Mesenteric fat pad (tissue), 1 donor: ENCODE measurements around the gene TRAF3. TPM values are rescaled to one million over a fixed set of nuclear protein-coding genes. Genes with fewer than 3 reads are reported as not detected.
"Not testable (repeated sequence)": the region's sequence is repeated elsewhere in the genome, so short reads cannot be mapped to it uniquely, and the experiment has no call there.

Source experiments
- DNase-seq: peaks from one replicate; pipeline ENCODE4 v3.0.0-alpha.2; 2020; ENCODE audit warnings: low spot score
- total RNA-seq: library from RNA; stranded (reverse); fragmentation: NEBNext Ultra II Directional; extraction: Animal tissue kit (Norgen Biotek cat#: 25700); gene quantifications from one replicate; pipeline ENCODE4 v1.2.1, GENCODE V29; 2021
- donor health status: DM: yes; HTN: yes; CAD: no.

Gene TRAF3
- total RNA-seq, 1 donor from 2014 or later, result 33.3 TPM

DNA sequence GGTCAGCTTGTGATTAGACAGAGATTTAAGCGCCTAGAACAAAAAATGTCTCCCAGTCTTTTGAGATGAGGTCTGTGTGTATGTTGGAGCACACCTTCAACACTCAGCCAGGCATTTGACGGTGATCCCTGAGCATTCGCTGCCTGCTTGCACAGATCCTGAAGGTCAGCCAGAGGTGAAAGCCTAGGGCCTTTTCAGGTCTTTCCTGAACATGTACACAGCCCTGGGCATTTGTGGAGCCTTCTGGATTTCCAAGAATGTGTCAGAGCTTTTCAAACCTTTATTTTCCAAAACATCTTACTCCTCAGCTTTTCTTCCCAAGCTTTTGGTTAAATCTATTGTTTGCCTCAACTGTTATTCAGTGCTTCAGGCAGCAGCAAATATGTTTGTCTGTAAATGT, 86.1 kb downstream of the TRAF3 start:
- DNase-seq, result peak; percentile 16

DNA sequence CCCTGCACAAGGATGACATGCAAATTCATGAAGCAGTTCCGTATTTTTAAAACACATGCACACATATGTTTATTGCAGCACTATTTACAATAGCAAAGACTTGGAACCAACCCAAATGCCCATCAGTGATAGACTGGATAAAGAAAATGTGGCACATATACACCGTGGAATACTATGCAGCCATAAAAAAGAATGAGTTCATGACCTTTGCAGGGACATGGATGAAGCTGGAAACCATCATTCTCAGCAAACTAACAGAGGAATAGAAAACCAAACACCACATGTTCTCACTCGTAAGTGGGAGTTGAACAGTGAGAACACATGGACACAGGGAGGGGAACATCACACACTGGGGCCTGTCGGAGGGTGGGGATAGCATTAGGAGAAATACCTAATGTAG, 88.7 kb downstream of the TRAF3 start:
- peak; percentile 39 for DNase-seq

DNA sequence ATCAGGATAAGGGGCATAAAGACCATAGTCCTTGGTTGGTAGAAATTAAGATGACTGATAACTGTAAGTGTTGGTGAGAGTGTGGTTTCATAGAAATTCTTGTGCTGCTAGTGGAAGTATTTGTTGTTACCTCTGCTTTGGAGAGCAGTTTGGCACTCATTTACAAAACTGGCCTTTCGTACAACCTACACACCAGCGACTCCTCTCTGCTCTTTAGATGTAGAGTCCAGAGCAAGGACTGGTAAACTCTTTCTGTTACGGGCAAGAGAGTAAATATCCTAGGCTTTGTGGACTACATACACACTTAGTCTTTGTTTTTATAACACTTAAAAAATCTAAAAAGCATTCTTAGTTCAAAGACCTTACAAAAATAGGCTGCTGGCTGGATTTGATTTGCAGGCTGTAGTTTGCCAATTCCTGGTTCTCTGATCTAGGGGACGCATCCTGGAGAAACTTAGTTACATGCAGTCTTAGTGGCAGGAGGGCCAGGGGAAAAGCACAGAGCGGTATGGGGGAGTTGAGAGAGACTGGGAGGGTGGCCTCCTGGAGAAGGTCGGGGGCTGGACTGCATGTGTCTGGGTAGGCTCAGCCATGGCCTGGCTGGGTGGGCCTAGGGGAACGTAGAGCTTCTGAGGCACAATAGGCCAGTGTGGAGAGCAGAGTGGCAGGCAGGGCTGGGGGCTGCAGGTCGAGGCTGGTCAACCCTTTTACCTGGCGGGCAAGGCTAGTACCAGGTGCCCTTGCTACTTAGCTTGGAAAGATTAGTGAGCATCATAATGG, 89.9 kb downstream of the TRAF3 start:
- DNase-seq, result peak; percentile 57

DNA sequence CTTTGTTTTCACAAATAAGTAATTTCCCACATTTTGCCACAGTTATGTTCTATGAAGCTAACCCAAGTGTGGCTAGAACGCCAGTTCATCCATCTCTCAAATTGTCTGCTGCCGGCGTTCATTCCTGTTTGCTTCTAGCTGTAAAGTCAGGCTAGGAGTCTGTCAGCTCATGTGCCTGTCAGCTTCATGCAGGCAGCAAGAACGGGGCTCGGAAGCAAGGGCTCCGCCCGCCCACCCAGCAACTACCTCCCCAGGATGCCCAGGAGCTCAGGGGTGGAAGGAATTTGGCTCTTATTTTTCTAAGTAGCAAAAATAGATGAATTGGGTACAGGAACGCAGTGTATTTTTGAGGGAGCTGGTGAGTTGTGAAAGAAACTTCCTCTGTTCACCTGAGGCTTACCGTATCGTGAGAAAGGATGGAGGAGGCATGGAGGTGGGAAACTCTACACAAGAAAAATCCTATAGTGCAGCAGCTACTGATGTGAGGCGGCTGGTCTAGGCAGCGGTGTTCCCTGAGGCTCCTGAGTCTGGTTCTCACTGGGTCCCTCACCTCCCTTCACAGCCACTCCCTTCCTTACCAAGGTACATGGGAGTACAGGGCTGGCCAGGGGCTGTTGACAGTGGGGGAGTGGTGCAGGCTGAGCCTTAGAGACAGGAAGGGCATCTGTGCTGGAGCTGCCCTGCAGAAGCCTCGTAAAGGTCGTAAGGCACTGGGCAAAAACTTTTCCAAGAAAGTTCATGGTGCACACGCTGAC, 90.8 kb downstream of the TRAF3 start:
- DNase-seq, result peak; percentile 79

DNA sequence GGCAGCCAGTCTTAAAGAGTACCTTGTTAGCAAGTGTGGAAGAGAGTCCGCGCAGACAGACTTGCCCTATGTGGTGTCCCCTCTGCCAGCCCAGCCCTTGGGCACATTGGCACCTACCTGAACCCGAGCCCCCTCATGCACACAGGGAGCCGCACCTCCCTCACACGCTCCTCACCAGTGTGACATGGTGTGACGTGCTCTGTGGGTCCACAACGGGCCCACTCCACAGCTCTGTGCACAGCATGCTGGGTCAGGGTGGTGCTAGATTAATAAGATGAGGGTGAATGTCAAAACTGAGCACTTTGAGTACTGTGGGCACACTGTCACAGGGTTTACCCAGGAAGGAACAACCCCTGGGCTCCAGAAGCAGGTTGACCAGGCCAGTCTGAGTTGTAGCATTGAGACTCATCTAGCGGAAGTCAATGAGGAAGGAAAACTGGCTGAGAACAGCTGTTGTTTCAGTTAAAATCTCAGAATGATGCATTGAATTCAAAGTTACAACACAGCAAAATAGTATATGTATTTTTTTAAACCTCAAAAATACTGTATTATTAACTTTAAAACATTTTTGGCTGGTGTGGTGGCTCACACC, 91.8 kb downstream of the TRAF3 start:
- DNase-seq, result peak; percentile 64

DNA sequence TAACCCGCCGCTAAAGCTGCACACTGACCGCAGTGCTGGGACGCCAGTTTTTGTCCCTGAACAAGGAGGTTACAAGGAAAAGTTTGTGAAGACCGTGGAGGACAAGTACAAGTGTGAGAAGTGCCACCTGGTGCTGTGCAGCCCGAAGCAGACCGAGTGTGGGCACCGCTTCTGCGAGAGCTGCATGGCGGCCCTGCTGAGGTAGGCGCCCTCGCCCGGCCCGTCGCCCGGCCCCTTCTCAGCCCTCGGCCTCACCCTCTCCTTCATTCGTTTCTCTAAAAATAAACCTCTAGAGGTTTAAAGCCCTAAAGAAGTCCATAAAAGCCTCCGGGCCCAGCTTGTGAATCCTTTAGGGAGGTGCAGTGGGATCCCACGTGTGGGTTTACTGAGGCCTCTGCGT, 93.0 kb downstream of the TRAF3 start:
- peak; percentile 59 for DNase-seq

DNA sequence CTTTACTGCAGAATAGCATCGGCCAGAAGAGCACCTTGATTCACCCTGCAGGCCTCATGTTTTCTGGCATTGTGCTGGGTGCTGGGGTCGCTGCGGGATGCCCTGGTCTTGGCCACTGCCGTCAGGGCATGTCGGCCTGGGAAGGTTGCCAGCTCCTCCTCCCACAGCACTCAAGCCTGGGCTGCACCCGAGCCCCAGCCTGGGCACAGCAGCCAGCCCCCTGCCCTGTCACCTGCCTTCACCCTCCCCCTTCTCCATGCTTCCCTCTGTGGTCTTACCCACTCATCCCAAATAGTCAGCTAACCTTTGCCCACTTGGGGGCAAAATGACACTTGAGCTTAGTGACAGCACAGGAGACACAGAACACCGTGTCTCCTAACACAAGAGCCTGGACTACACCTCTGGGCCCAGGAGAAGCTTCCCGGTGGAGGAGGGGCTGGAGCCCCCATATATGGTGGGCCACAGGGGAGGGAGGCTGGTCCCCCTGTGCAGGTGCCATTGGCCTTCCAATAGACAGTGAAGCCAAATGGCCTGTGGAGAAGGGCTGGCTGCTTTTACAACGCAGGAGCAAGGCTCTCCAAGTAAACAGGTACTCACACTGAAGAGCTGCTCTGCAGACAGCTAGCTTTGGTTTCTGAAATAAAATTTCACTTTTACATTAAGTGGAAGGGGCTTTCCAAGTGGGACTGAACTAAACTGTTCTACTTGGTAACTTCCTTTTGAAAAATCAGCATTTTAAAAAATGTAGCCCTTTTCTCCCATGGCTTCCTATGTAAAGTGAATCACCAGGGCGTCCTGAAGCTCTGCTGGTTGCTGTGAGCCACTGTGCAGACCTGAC, 94.0 kb downstream of the TRAF3 start:
- peak; percentile 83 for DNase-seq

DNA sequence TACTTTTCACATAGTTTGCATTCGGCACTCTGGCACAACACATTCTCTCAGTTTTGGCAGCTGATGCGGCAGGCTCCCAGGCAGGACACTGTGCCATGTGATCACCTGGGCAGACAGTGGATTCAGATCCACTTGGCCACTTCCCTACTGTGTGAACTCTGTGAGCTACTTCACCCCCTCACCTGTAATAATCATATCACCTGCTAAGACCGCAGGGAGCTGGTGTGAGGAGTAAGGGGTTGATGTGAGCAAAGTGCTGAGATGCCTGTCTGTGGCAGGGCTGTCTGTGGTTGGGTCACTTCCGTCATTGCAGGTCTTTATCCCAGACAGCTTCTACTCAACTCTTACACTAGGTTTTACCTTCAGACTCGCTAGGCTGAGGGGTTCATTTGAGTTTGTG, 94.8 kb downstream of the TRAF3 start:
- DNase-seq, result peak; percentile 26

DNA sequence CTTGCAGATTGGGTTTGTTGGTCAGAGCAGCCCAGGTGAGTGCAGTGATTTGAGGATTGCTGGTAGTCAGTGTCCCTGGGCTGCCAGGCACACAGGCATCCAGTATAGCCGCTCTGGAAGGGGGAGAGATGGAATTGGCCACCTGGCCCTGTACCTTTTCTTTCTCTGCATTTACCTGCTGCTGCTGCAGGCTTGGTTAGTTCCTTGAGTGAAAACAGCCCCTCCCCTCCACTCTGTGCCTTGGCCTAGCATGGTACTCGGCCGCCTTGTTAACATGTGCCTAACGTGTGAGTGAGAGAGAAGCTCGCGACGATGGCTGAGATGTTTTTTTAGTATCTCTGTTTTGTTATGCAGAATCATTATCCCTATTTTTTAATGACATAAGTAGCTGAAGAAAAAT, 95.9 kb downstream of the TRAF3 start:
- DNase-seq, result peak; percentile 55

DNA sequence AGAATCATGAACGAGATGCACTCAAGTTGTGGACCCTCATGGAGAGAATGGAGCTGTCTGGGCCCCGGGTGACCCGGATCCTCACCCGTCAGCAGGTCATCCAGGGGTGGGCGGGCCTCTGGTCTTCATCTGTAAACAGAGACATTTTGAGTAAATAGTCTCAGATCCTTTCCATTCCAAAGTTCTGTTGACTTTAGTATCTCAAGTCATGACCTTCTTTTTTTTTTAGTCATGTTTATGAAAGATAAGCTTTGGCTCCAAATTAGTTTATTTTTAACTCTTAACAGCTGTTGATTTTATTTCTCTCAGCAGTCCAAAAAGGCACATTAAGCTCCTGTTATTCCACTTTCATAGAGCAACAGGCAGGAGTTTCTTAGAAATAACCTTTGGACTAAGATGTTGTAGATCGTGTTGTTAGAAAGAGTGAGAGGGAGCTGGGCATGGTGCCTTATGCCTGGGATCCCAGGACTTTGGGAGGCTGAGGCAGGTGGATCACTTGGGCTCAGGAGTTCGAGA, 96.4 kb downstream of the TRAF3 start:
- DNase-seq, result peak; percentile 88

DNA sequence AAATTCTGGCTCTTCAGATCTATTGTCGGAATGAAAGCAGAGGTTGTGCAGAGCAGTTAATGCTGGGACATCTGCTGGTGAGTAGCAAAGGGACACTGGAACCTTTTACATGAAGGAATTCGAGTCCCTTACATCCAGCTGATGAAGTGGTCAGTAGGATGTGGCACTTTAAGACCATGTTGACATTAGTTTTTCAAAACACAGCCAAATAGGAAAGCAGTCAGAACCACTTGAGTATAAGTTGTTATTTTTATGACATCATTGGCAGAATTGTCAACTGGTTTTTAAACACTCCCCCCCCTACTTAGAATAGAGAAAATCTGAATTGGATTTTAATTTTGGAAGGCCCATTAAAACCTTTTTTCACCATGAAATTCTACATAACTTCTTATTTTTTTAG, 98.4 kb downstream of the TRAF3 start:
- DNase-seq, result no peak

DNA sequence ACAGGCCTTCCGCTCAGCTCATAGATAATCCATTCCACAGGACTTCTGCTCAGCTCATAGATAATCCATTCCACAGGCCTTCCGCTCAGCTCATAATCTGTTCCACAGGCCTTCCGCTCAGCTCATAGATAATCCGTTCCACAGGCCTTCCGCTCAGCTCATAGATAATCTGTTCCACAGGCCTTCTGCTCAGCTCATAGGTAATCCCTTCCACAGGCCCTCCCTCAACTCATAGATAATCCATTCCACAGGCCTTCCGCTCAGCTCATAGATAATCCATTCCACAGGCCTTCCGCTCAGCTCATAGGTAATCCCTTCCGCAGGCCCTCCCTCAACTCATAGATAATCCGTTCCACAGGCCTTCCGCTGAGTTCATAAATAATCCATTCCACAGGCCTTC, 100.3 kb downstream of the TRAF3 start:
- not testable (repeated sequence) for DNase-seq

DNA sequence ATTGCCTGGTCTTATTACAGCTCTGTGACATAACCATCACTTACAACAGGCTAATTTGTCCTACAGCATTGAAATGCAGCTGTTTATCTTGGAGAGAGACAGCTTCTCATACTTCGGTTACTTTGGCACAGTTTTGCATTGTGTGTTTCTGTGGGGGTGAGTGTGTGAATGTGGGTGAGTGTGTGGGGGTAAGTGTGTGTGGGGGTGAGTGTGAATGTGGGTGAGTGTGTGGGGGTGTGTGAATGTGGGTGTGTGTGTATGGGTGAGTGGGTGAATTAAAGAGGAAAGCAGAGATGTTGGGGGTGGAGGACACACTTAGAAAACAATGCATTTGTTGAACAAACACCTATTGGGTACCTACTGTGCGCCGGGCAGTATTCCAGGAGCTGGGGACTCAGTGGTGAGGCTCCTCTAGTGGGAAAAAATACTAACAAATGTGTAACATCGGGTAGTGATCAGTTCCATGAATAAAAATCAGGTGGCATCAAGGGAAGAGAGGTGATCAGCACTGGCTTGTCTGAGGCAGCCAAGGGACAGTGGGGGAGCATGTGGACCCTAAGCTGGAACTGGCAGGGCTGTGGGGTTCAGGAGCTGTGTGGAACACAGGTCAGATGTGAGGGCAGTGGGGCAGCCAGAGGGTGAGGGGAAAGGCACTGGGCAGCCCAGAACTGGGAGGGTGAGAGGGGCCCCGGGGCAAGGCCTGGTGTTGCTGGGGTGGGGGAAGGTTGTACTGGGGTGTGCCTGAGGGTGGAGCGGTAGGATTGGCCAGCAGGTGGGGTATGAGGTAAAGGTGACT, 101.1 kb downstream of the TRAF3 start:
- DNase-seq, result no peak

DNA sequence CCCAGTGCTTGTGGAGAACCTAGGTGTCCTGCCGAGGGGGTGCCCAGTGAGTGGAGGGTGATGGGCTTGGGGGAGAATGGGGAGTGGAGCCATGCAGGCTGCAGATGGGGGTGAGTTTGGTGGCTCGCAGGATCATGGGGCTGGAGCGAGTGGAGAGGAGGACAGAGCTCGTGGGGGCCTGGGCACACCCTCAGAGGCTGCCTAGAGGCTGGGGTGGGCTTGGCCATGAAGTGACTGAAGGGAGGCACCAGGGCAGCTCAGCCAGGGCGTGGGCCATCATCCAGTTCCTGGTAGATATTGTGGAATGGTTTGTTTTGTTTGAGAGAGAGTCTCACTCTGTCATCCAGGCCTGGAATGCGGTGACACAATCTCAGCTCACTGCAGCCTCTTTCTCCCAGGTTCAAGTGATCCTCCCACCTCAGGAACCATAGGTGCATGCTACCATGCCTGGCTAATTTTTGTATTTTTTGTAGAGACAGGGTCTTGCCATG, 101.8 kb downstream of the TRAF3 start:
- no peak for DNase-seq

DNA sequence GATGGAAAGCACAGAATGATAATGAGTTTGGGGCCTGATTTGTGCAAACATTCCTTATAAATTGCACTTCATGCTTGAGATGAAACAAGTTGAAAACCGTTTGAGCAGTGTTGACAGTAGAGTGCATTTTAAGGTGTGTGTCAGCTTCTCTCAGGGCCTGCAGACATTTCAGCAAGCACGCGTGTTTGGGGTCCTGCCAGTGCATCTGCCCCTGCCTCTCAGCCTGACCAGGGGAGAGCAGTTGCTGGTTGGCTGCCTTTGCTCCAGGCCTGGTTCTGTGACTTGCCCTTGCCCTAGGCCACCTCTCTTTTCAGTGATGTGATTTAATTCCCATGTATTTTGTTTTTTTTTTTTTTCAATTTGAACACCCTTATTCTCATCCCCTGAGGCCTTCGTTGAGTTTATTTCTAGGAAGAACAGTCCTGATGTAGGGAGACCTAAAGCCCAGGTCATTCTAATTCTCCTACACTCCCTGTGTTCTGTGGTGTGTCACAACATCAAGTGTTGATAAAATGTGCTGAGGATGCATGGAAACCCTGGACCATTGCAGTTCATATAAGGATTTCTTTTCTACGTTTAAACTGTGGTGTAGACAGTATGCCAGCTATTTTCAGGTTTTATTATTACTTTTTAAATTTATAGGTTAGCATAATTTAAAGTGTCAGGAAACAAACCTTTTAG, 105.1 kb downstream of the TRAF3 start:
- peak; percentile 51 for DNase-seq

DNA sequence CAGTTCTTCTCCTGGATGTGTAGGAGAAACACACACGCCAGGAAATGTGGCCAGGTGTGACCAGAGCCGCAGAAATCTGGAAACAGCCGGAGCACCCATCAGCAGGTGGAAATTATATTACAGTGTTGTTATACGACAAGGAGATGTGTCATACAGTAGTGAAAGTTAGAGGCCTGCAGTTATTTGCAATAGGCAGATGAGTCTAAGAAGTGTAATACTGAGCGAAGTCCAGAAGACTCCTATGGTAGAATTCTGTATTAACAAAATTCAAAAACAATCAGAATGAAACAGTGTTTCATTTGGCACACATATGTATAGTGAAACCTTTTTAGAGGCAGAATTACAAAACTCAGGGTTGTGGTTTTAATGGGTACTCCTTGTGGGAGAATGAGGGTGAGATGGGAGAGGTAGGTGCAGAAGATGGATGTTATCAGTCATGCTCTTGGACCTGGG, 105.9 kb downstream of the TRAF3 start:
- DNase-seq, result peak; percentile 41

DNA sequence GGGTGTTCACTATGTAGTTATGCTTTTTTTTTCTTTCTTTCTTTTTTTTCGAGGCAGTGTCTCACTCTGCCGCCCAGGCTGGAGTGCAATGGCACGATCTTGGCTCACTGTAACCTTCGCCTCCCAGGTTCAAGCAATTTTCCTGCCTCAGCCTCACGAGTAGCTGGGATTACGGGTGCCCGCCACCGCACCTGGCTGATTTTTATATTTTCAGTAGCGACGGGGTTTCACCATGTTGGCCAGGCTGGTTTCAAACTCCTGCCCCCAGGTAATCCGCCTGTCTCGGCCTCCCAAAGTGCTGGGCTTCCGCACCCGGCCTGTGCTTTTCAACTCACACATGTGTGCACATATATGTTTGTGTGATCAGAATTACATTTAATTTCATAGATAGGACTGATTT, 106.3 kb downstream of the TRAF3 start:
- DNase-seq, result peak; percentile 79

DNA sequence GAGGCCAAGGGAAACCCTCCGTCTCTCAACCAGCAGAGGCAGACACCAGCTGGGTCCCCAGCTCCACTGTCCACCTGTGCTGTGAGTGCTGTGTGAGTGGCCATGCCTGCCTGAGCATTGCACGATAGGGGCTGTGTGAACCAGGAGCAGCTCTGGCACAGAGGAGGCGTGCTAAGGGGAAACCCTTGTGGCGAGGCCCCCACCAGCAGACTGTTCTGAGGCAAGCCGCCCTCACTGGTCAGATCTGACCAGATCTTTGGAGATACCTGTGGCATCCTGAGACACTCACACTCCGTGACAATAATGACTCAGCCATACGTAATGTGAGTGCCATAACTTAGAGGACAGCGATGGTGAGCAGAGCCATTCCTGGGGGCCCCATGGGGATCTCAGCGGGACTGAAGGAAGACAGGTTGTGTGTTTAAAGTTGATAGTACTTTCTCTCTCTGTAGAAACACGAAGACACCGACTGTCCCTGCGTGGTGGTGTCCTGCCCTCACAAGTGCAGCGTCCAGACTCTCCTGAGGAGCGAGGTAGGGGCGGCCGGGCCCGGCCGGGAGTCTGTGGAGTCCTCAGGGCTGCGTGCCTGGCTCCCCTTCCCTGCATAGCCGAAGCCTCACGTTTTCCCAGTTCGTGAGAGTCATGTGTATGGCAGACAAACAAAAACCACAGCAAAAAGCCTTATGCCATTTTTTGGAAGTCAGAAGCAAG, 108.6 kb downstream of the TRAF3 start:
- peak; percentile 78 for DNase-seq

DNA sequence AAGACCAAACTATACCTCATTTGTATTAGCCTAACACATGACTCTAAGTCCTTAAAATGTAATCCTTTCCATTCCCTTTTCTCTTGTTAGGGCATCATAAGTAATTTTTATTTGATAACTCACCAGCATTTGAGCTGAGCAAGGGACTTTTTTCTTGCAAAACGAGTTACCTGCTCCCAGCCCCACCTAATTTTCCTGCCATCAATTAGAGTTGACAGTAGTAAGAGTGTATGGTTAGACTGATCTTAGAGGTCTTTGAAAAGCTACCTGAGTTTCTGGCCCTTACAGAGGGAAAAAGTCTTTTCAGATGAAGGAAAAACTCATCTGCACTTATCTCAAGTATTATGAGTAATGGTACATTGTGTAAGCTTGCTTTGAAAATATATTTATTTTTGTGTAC, 111.5 kb downstream of the TRAF3 start:
- DNase-seq, result no peak
